Neural cell (in vitro differentiated cells): ENCODE measurements around the gene TCHH.

Experiments used
- EP300 ChIP-seq: fragments of 450-650 bp; conservative IDR thresholded peaks from 2 replicates; pipeline ENCODE4 v1.6.1; 2014; ENCODE audit warnings: antibody characterized with exemption, mild to moderate bottlenecking, moderate library complexity; ENCODE audit not compliant: poor library complexity, severe bottlenecking
- TF ChIP-seq, protein P1 (sequence below): fragments of 450-650 bp; IDR thresholded peaks from 2 replicates; pipeline ENCODE4 v1.5.1; 2014; ENCODE audit warnings: antibody characterized with exemption, mild to moderate bottlenecking, moderate library complexity; ENCODE audit not compliant: poor library complexity, severe bottlenecking

DNA sequence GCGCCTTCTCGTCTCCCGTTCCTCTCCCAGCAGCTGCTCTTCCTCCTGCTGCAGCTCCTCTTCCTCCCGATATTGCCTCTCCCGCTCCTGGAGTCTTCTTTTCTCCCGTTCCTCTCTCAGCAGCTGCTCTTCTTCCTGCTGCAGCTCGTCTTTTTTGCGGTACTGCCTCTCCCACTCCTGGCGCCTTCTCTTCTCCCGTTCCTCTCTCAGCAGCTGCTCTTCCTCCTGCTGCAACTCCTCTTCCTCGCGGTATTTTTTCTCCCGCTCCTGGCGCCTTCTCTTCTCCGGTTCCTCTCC, 5.3 kb downstream of the TCHH start:
- TF ChIP-seq, protein P1, sequence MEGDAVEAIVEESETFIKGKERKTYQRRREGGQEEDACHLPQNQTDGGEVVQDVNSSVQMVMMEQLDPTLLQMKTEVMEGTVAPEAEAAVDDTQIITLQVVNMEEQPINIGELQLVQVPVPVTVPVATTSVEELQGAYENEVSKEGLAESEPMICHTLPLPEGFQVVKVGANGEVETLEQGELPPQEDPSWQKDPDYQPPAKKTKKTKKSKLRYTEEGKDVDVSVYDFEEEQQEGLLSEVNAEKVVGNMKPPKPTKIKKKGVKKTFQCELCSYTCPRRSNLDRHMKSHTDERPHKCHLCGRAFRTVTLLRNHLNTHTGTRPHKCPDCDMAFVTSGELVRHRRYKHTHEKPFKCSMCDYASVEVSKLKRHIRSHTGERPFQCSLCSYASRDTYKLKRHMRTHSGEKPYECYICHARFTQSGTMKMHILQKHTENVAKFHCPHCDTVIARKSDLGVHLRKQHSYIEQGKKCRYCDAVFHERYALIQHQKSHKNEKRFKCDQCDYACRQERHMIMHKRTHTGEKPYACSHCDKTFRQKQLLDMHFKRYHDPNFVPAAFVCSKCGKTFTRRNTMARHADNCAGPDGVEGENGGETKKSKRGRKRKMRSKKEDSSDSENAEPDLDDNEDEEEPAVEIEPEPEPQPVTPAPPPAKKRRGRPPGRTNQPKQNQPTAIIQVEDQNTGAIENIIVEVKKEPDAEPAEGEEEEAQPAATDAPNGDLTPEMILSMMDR: no peak
- TF ChIP-seq EP300: no peak
